IMR-90 (cell line): Measurements from ENCODE around the gene HIVEP3. TPM values are rescaled to one million over a fixed set of nuclear protein-coding genes. Genes with fewer than 3 reads are reported as not detected.

Experiments used
- ATAC-seq: fragments of 200-7000 bp; cut with Tn5 transposase; 2 replicates; pipeline ENCODE4 v1.9.1; 2020; ENCODE audit warnings: low read depth, mild to moderate bottlenecking, moderate library complexity
- BruUV-seq: library from RNA; stranded (reverse); fragments of 400-500 nt; replicated peaks from 2 replicates; lab custom pipeline; 2021; lab: Mats Ljungman, UMichigan
- CTCF ChIA-PET: fragments of 300-600 bp; formaldehyde crosslinking; extraction: SDS; loops from one replicate; lab custom pipeline; 2021; ENCODE audit warnings: antibody characterized with exemption; lab: Yijun Ruan, JAX
- POLR2A ChIA-PET: fragments of 300-600 bp; sonication (Branson Sonifier 250); formaldehyde crosslinking; loops from one replicate; lab custom pipeline; 2022; ENCODE audit warnings: antibody characterized with exemption; ENCODE audit not compliant: unreplicated experiment; lab: Charles Lee
- DNase-seq: peaks from one replicate; pipeline ENCODE4 v3.0.0; 2013
- H2AFZ ChIP-seq: replicated peaks from 2 replicates; pipeline ENCODE3; 2013; ENCODE audit warnings: low read length, mild to moderate bottlenecking; ENCODE audit not compliant: poor library complexity
- H2AK5ac ChIP-seq: 2 replicates; pipeline ENCODE4 v1.6.1; 2013; ENCODE audit warnings: low read depth, low read length, inconsistent platforms
- H2AK9ac ChIP-seq: replicated peaks from 2 replicates; pipeline ENCODE3; 2013; ENCODE audit warnings: mild to moderate bottlenecking, low read depth, low read length, moderate library complexity; ENCODE audit not compliant: poor library complexity
- H2BK120ac ChIP-seq: 2 replicates; pipeline ENCODE4 v1.6.1; 2013; ENCODE audit warnings: low read depth, low read length, inconsistent platforms
- H2BK15ac ChIP-seq: 3 replicates; pipeline ENCODE4 v1.6.1; 2013; ENCODE audit warnings: low read depth, low read length, inconsistent platforms
- H2BK20ac ChIP-seq: 2 replicates; pipeline ENCODE4 v1.6.1; 2013; ENCODE audit warnings: low read depth, mild to moderate bottlenecking, inconsistent platforms, low read length, moderate library complexity
- H2BK5ac ChIP-seq: 2 replicates; pipeline ENCODE4 v1.6.1; 2013; ENCODE audit warnings: mild to moderate bottlenecking, low read depth, low read length, inconsistent platforms; ENCODE audit not compliant: poor library complexity, severe bottlenecking
- H3K14ac ChIP-seq: replicated peaks from 2 replicates; pipeline ENCODE4 v1.6.1; 2013; ENCODE audit warnings: low read depth, low read length, inconsistent platforms
- H3K18ac ChIP-seq: 2 replicates; pipeline ENCODE4 v1.6.1; 2013; ENCODE audit warnings: low read depth, low read length, control low read depth
- H3K23ac ChIP-seq: 2 replicates; pipeline ENCODE4 v1.6.1; 2013; ENCODE audit warnings: low read depth, low read length, inconsistent platforms
- H3K27ac ChIP-seq: 2 replicates; pipeline ENCODE4 v1.5.1; 2013; ENCODE audit warnings: mild to moderate bottlenecking, control low read depth, low read length; ENCODE audit not compliant: insufficient read depth
- H3K27me3 ChIP-seq: 2 replicates; pipeline ENCODE4 v1.6.1; 2013; ENCODE audit warnings: low read length; ENCODE audit not compliant: control insufficient read depth, insufficient read depth
- H3K36me3 ChIP-seq: 2 replicates; pipeline ENCODE4 v1.6.1; 2013; ENCODE audit warnings: low read length, mixed read lengths; ENCODE audit not compliant: control insufficient read depth, insufficient read depth
- H3K4ac ChIP-seq: 2 replicates; pipeline ENCODE4 v1.6.1; 2013; ENCODE audit warnings: low read depth, low read length, inconsistent platforms
- H3K4me1 ChIP-seq: 2 replicates; pipeline ENCODE4 v1.6.1; 2013; ENCODE audit warnings: low read length, mixed read lengths; ENCODE audit not compliant: control insufficient read depth, insufficient read depth
- H3K4me2 ChIP-seq: 2 replicates; pipeline ENCODE4 v1.6.1; 2013; ENCODE audit warnings: low read depth, mild to moderate bottlenecking, control low read depth, low read length, moderate library complexity
- H3K4me3 ChIP-seq: 2 replicates; pipeline ENCODE4 v1.5.1; 2013; ENCODE audit warnings: low read depth, mild to moderate bottlenecking, control low read depth, low read length, moderate library complexity; ENCODE audit not compliant: insufficient read depth
- H3K56ac ChIP-seq: 2 replicates; pipeline ENCODE4 v1.6.1; 2013; ENCODE audit warnings: low read length, inconsistent platforms; ENCODE audit not compliant: insufficient read depth; ENCODE audit errors: extremely low read depth
- H3K79me1 ChIP-seq, 2 experiments: 2 replicates each; pipeline ENCODE4 v1.6.1; 2013; ENCODE audit warnings: low read length in 2 of 2, inconsistent platforms in 1 of 2, low read depth in 1 of 2
- H3K9ac ChIP-seq: 2 replicates; pipeline ENCODE4 v1.6.1; 2013; ENCODE audit warnings: low read depth, low read length, control low read depth
- H3K9me1 ChIP-seq: 2 replicates; pipeline ENCODE4 v1.6.1; 2013; ENCODE audit warnings: low read length, inconsistent platforms; ENCODE audit not compliant: insufficient read depth
- H3K9me3 ChIP-seq: 2 replicates; pipeline ENCODE4 v1.6.1; 2013; ENCODE audit warnings: low read length; ENCODE audit not compliant: control insufficient read depth, insufficient read depth
- H4K20me1 ChIP-seq: 2 replicates; pipeline ENCODE4 v1.6.1; 2013; ENCODE audit warnings: low read length, inconsistent platforms; ENCODE audit not compliant: insufficient read depth
- H4K5ac ChIP-seq: 2 replicates; pipeline ENCODE4 v1.6.1; 2013; ENCODE audit warnings: mild to moderate bottlenecking, low read depth, low read length, control low read depth
- H4K8ac ChIP-seq, 2 experiments: 2 replicates each; pipeline ENCODE4 v1.6.1; 2013; ENCODE audit warnings: low read depth in 2 of 2, low read length in 2 of 2, control low read depth in 1 of 2, inconsistent platforms in 1 of 2
- H4K91ac ChIP-seq: 2 replicates; pipeline ENCODE4 v1.6.1; 2013; ENCODE audit warnings: low read depth, low read length, inconsistent platforms; ENCODE audit not compliant: insufficient read depth
- BHLHE40 ChIP-seq: fragments of 150-350 bp; IDR thresholded peaks from 2 replicates; pipeline ENCODE4 v1.6.1; 2016; ENCODE audit warnings: mild to moderate bottlenecking, low read depth, low read length
- CEBPB ChIP-seq: IDR thresholded peaks from 2 replicates; pipeline ENCODE4 v1.6.1; 2012; ENCODE audit warnings: low read depth, low read length, improper control_type of control experiment
- CHD1 ChIP-seq: IDR thresholded peaks from 2 replicates; pipeline ENCODE4 v1.6.1; 2012; ENCODE audit warnings: low read depth, low read length, improper control_type of control experiment
- CTCF ChIP-seq: conservative IDR thresholded peaks from 2 replicates; pipeline ENCODE4 v1.5.1; 2012; ENCODE audit warnings: mild to moderate bottlenecking, low read depth, low read length, improper control_type of control experiment
- ELK1 ChIP-seq: fragments of 150-350 bp; IDR thresholded peaks from 2 replicates; pipeline ENCODE4 v1.6.1; 2016; ENCODE audit warnings: low read depth, mild to moderate bottlenecking, low read length, moderate library complexity, borderline replicate concordance
- FOS ChIP-seq: fragments of 150-350 bp; IDR thresholded peaks from 2 replicates; pipeline ENCODE4 v1.6.1; 2016; ENCODE audit warnings: low read depth, low read length
- MAFK ChIP-seq: IDR thresholded peaks from 2 replicates; pipeline ENCODE4 v1.6.1; 2012; ENCODE audit warnings: low read depth, low read length, improper control_type of control experiment
- MAZ ChIP-seq: IDR thresholded peaks from 2 replicates; pipeline ENCODE4 v1.6.1; 2012; ENCODE audit warnings: low read depth, mild to moderate bottlenecking, low read length, improper control_type of control experiment, moderate library complexity, borderline replicate concordance
- MXI1 ChIP-seq: IDR thresholded peaks from 2 replicates; pipeline ENCODE4 v1.6.1; 2012; ENCODE audit warnings: low read depth, mild to moderate bottlenecking, low read length, moderate library complexity, borderline replicate concordance
- NFE2L2 ChIP-seq: fragments of 150-350 bp; IDR thresholded peaks from 2 replicates; pipeline ENCODE4 v1.6.1; 2016; ENCODE audit warnings: low read depth, mild to moderate bottlenecking, low read length
- POLR2A ChIP-seq: IDR thresholded peaks from 2 replicates; pipeline ENCODE4 v1.6.1; 2012; ENCODE audit warnings: mild to moderate bottlenecking, low read depth, low read length
- RAD21 ChIP-seq: IDR thresholded peaks from 2 replicates; pipeline ENCODE4 v1.6.1; 2012; ENCODE audit warnings: low read length, improper control_type of control experiment
- RFX5 ChIP-seq: IDR thresholded peaks from 2 replicates; pipeline ENCODE4 v1.8.0; 2012; ENCODE audit warnings: low read depth, mild to moderate bottlenecking, low read length, moderate library complexity
- SMC3 ChIP-seq: fragments of 150-350 bp; IDR thresholded peaks from 2 replicates; pipeline ENCODE4 v1.6.1; 2016; ENCODE audit warnings: low read depth, mild to moderate bottlenecking, antibody characterized with exemption, low read length, moderate library complexity
- USF2 ChIP-seq: fragments of 150-350 bp; IDR thresholded peaks from 2 replicates; pipeline ENCODE4 v1.6.1; 2017; ENCODE audit warnings: mild to moderate bottlenecking, antibody characterized with exemption, low read length, low read depth
- WGBS, 2 experiments: methylation state at CpG; one replicate each; pipeline versions ENCODE4 v1.1.5 to v1.1.7; 2013; ENCODE audit warnings: missing lambda C conversion rate in 2 of 2; ENCODE audit not compliant: insufficient read length in 1 of 2; ENCODE audit errors: extremely low coverage in 2 of 2; 5-methylcytosine and 5-hydroxymethylcytosine counted together
- dilution Hi-C: fragments of 300-500 bp; cut with HindIII; formaldehyde crosslinking; loops from one replicate; pipeline ENCODE4 v1.14.3; 2018; ENCODE audit warnings: low sequenced_read_pairs; ENCODE audit not compliant: unreplicated experiment
- in situ Hi-C: fragments of 300-500 bp; cut with MboI; formaldehyde crosslinking; loops from 3 replicates; pipeline ENCODE4 v1.14.3; 2019; ENCODE audit warnings: low sequenced_read_pairs, inconsistent platforms, mixed read lengths
- intact Hi-C: fragments of 100-400 bp; cut with micrococcal nuclease; formaldehyde crosslinking; loops from 2 replicates; pipeline ENCODE4 v1.10.0; 2022
- polyA plus RNA-seq, 3 experiments: library from polyadenylated mRNA; depleted of rRNA; stranded (reverse); fragments of >200 nt; gene quantifications; 2 replicates each; pipeline ENCODE4 v1.2.3, GENCODE V29; 2012; ENCODE audit warnings: low replicate concordance in 1 of 3
- total RNA-seq: library from RNA; depleted of rRNA; stranded (reverse); fragments of >200 nt; gene quantifications from 2 replicates; pipeline ENCODE4 v1.2.3, GENCODE V29; 2012

Gene HIVEP3
- total and polyA plus RNA-seq, 2 of the 4 experiments (the other 2 are of a cell fraction) = 1.4 to 4.0 TPM

- H3K4me2 ChIP-seq = peak overlapping the region; percentile 50
- H3K4ac ChIP-seq = peak overlapping the region; percentile 74
- H3K79me1 ChIP-seq = no peaks in the 10 kb centered on the region
- H4K5ac ChIP-seq = peak overlapping the region; percentile 50
- ChIA-PET CTCF (no interaction called here), POLR2A (no interaction called here)
- H3K23ac ChIP-seq = peak overlapping the region; percentile 63
- H3K36me3 ChIP-seq = no peaks in the 10 kb centered on the region
- H3K14ac ChIP-seq = peak overlapping the region; percentile 68
- H3K4me1 ChIP-seq = peaks cover 39% of the 10 kb centered on the region
- peak overlapping the region; percentile 83 for H4K91ac ChIP-seq
- peak overlapping the region; percentile 91 for H2BK120ac ChIP-seq
- DNase-seq (peak; percentile 59), ATAC-seq (peak; percentile 59)
- H2BK5ac ChIP-seq = peak overlapping the region; percentile 56
- in situ Hi-C loops (no loop called here), dilution Hi-C loops (no loop called here), intact Hi-C loops (no loop called here)
- 32% methylated on average over 11 of the region's 23 CpGs; no CpG with 5 or more reads in 1 of the 2 experiments for WGBS, 2 experiments
- H4K20me1 ChIP-seq = no peaks in the 10 kb centered on the region
- H3K18ac ChIP-seq = peak overlapping the region; percentile 50
- H3K9me3 ChIP-seq = no peaks in the 10 kb centered on the region
- peak overlapping the region; percentile 39 for H3K9ac ChIP-seq
- H2AK9ac ChIP-seq = peak overlapping the region; percentile 80
- H3K4me3 ChIP-seq = no peak overlapping the region
- H3K27ac ChIP-seq = peak overlapping the region; percentile 51
- H4K8ac ChIP-seq = peak overlapping the region; percentile 63 to 74
- BruUV-seq = no TSS peak
- H2AK5ac ChIP-seq = peak overlapping the region; percentile 84
- H2AFZ ChIP-seq = peak overlapping the region; percentile 84
- peak overlapping the region; percentile 85 for H2BK20ac ChIP-seq
- peak overlapping the region; percentile 43; the same call in 2 of the 3 replicates for H2BK15ac ChIP-seq
- no peaks in the 10 kb centered on the region for H3K27me3 ChIP-seq
- H3K9me1 ChIP-seq = peaks cover 23% of the 10 kb centered on the region
- H3K56ac ChIP-seq = peak overlapping the region; percentile 61
- TF ChIP-seq CHD1 (no peak), CEBPB (no peak), USF2 (no peak), BHLHE40 (no peak), SMC3 (no peak), FOS (no peak), POLR2A (no peak), RAD21 (no peak), RFX5 (no peak), MAFK (no peak), NFE2L2 (no peak), MXI1 (no peak), ELK1 (no peak), CTCF (no peak), MAZ (no peak)
These were observed 432.2 kb downstream of the HIVEP3 start for GRCh38 chr1:41486371-41487125.
